NCI-H1417 (cell line): ENCODE measurements around the gene CXorf49.
A peak's percentile ranks its signal among the peaks of the same experiment; 100 is the strongest.

Experiments
- DNase-seq, 3 experiments: peaks; one replicate each; lab custom pipeline; 2025; lab: John Stamatoyannopoulos, UW

The CXorf49 gene

DNA sequence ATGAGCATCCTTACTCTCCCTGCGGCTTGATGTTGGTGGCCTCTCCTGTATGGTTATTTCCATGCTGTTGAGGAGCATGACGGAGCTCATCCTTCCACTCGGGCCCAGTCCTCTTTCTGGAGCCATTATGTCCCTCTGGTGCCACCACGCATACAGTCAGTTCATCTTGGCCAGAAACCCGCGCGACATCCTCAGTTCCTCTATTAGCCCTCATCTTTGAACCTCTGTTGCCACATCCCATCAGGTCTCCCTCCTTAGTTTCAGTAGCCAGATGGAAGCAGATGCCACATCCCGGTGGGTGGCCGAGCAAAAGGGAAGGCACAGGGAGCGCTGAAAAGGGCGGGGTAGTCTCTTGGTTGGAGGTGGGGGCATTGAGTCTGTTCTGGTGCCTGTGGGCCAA lies 46.1 kb downstream of the CXorf49 start:
- DNase-seq, result no peak

DNA sequence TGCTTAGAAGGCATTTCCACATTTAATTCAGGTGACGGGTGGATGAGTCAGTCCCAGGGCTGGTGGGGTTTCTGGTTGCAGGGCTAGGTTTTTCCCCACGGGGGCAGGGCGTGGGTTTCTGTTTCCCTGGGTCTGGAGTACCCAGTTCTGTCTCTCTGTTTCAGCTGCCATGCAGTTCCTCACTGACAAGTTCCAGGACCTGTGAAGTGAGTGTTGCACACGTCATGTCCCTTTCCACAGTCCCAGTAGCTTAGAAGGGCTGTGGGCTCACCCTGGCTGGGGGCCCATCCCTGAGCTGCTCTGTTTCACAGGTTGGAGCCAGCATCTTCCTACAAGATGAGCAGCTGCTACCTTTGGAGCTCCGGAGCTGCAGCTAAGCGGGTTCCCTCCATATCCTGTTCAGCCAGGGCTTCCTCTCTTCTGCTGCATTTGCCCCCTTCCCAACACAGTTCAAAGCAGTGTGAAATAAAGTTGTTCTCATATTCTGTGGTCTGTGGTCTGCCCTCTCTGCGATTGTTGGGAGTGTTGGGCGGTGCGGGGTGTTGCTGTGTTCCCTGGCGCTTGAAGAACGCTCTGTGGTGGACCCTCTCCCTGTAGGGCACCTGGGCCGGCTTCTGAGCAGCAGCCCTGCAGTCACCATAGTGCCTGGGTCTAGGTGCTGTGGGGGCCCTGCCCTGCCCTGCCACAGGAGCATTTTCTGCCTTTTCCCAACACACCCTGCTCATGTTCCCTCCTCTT lies 46.9 kb downstream of the CXorf49 start:
- DNase-seq, result no peak

DNA sequence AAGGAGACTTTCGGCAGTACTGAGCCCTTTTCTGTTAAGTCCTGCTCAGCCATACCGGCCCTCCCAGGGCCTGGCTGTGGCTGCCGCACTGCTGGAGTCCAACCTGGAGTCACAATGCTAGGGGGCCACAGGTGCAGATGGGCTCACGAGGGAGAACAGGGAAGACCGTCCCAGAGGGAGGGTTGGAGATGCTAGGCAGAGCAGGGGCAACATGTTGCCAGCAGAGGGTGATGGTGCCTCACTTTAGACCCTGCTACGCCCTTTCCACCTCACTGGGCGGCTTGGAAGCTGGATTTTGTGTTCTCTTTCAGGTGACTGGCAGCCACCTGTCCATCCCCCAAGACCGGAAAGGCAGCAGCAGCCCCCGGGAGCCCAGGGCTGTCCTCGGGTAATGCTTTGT lies 48.1 kb downstream of the CXorf49 start:
- DNase-seq, result peak in 2 of 3 experiments; percentile 12 to 39

DNA sequence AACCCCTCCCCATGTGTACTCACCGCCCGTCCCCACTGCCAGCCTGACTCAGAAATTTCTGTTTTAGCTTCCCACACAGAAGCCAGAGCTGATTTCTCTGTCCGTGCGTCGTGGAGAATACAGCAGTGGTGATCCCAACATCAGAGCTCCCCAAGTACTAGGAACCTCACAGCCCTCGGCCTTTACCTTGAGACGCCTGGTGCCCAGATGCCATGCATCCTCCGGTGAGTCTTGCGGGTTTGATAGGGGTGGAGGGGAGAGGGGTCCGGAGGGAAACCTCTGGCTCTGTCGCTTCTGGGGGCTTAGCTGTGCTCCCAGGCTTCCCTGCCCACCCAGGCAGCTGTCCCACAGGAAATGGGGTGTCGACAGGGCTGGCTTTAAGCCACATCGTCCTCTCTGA lies 48.6 kb downstream of the CXorf49 start:
- no peak for DNase-seq

DNA sequence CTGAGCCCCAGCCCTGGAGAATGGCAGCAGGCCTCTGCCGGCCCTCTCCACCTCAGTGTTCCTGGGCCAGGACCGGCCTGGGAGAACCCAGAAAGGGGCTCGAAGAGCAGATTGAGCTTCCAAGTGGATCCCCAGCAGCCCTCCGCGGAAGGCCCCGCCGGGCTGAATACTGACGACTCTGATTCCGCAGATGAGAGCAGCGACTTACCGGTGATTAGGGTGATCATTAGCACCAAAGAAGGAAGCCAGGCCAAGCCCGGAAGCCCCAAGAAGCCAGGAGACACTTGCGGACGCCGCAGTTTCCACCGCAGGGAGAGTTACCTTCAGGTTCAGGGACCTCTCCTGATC lies 49.9 kb downstream of the CXorf49 start:
- no peak for DNase-seq

DNA sequence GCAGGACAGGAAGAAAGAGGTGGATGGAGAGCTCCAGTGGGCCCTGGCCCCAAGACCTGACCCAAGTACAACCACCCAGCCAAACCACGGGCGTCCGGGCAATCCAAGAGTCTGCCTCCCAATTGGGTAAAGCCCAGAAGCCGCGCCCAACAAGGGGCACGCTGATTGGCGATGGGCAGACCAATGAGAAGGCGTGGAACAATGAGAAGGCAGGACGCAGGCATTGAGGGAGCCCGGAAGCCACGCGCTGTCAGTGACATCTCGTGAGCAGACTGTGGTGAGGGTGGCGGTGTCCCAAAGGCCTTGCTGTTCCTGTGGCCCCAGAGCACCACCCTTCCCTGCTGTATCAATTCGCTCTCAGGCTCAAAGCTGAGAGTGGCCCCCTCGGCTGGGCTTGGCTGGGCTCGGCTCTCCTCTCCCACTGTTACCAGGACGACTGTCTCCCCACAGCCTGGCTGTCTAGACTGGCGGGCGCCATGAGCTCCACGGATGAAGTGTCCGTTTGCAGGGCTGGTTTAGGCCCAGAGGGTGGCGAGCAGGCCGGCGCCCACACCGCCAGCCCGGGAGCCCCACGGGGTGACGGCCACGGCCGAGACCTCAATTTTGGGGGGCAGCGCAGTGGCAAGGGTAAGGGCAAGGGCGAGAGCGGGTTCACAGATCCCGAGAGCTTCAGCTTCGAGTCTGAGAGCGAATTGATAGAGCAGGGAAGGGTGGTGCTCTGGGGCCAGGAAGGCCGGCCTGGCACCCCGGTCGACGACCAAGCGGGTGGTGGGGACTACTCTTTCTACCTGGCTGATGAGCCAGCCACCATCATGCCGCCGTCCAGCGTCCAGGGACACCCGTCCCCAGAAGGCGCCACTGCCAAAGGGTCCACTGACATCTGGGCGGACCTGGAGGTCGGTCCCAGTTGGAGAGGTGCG lies 50.5 kb downstream of the CXorf49 start, which contains the start of gene LOC101059915:
TSS of gene LOC101059915 (plus strand) at position 219 of the 920 bp plus-strand sequence.
- no peak for DNase-seq

DNA sequence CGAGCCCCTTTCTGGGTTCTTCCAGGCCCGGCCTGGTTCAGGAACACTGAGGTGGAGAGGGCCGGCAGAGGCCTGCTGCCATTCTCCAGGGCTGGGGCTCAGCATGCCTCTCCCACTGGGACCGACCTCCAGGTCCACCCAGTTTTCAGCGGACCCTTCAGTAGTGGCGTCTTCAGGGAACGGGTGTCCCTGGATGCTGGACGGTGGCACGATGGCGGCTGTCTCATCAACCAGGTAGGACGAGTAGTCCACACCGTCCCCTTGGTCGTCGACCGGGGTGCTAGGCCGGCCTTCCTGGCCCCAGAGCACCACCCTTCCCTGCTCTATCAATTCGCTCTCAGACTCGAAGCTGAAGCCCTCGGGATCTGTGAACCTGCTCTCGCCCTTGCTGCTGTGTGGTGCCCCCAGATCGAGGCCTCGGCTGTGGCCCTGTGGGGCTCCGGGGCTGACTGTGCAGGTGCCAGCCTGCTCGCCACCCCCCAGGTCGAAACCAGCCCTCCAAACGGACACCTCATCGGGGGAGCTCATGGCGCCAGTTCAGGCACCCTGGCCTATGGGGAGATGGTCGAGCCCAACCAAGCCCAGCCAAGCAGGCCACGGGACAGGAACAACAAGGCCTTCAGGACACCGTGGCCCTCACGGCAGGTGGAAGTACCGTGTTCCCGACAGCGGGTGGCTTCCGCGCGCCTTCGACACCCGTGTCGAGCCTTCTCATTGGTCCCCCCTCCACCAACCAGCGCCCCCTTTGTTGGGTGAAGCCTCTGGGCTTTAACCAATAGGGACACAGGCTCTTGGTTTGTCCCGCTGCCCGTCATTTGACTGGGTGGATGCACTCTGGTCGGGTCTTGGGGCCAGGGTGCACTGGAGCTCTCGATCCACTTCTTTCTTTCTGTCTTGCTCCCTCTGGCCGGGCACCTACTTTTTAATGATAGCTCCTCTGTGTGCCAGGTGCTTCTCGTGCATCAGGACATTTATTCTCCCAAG lies 51.6 kb downstream of the CXorf49 start:
- no peak for DNase-seq

DNA sequence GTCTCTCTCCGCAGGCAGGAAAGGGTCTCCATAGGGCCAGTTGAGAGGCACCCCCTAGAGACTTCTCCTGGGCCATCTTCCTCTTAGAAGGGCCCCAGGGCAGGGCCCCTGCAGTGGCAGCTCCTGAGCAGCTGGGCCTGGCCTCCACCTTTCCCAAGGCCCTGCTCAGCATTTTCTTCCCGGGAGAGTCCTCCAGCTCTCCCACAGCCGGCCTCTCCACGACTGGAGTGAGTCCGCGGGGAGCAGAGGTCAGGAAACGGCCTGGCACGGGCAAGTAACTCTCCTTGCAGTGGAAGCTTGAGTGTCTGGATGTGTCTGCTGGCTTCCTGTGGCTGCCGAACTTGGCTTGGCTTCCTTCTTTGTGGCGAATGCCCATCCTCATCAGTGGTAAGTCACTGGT lies 52.3 kb downstream of the CXorf49 start:
- DNase-seq, result no peak

DNA sequence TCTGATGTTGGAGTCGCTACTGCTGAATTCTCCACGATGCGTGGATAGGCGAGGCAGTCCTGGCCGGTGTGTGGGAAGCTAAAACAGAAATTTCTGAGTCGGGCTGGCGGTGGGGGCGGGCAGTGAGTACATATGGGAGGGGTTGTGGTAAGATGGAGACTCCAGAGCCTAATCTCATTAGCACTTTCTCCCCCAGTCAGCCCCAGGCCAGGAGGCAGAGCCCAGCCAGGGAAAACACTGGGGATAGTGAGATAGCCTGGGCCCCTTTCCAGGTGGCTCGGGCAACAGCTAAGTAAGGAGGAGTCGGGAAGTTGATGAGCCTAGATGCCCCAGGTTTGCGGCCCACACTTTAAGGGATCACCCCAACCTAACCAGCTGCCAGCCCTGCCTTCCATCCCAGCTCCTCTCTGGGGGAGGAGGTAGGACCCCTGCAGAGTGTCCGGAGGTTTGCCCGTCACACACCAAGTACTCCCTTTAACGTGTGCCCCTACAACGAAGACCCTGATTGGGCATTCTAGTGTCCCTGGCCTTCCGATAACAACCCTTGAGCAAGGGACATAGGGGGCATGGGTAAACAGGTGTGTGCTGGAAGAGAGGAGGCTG lies 53.1 kb downstream of the CXorf49 start:
- DNase-seq, result no peak
